ENCODE measurements around the gene ACO2. TPM values are rescaled to one million over a fixed set of nuclear protein-coding genes. Genes with fewer than 3 reads are reported as not detected.

The ACO2 gene
- total and polyA plus RNA-seq, 12 donors: 180 to 1,020 (median 893) TPM

- Histone ChIP-seq H3K27ac (peak within 1 kb of the TSS; percentile 98 to 100 (median 100)), H3K27me3 (no peaks in the 10 kb centered on the region), H3K36me3 (peaks cover 0 to 20% (median 0%) of the 10 kb centered on the region in 9 donors), H3K4me1 (peaks cover 4 to 38% (median 31%) of the 10 kb centered on the region in 9 donors), H3K4me3 (peak within 1 kb of the TSS; percentile 82 to 99 (median 96)), H3K9me3 (no peaks in the 10 kb centered on the region)
- peak in 1 of 9 donors; percentile 6 for TF ChIP-seq CTCF (IDR thresholded peaks at IDR 0.05)
- DNase-seq (peak; percentile 95 to 96), ATAC-seq (peak; percentile 63 to 81 (median 70))
- intact Hi-C loops (cut with DNase I): loop anchor here in 1 of 10 donors (2.0 kb wide), 1 partner anchor 36 kb away; no protein-coding TSS in a partner anchor
- WGBS, 2 donors: 0% methylated on average over 69 to 85 of the region's 85 CpGs
Observed at GRCh38 chr22:41446639-41447434, 22.1 kb upstream of the ACO2 start, which contains the start of gene TOB2. TSS of gene TOB2 (minus strand) at chr22:41446801. CDS start at chr22:41437345, 9,456 bp downstream.

GRCh38 chr22:41447435-41448188, 21.3 kb upstream of the ACO2 start:
- Histone ChIP-seq H3K36me3 (peaks cover 0 to 12% (median 0%) of the 10 kb centered on the region in 9 donors), H3K4me1 (peaks cover 2 to 30% (median 23%) of the 10 kb centered on the region in 9 donors), H3K9me3 (no peaks in the 10 kb centered on the region), H3K27me3 (no peaks in the 10 kb centered on the region), H3K27ac (peak overlapping the region; percentile 98 to 100 (median 100)), H3K4me3 (peak overlapping the region; percentile 61 to 99 (median 96))
- ATAC-seq (peak; percentile 18 to 54 (median 30)), DNase-seq (peak; percentile 79 to 82)
- intact Hi-C loops (cut with DNase I): loop anchor here in 5 of 10 donors (1.0 to 2.0 kb wide), 3 partner anchors 21 to 37 kb away; partner anchors contain the start of genes ACO2 (in 4 of the 5) and PHF5A (in 2 of the 5)
- WGBS, 2 donors: 0 to 1% methylated on average over 58 to 63 of the region's 63 CpGs
- no peak for TF ChIP-seq CTCF (IDR thresholded peaks at IDR 0.05)

GRCh38 chr22:41448189-41448808, 20.6 kb upstream of the ACO2 start:
- peak overlapping the region; percentile 98 to 100 (median 100) for H3K27ac ChIP-seq
- WGBS, 2 donors: 0 to 2% methylated on average over 28 of the region's 28 CpGs
- intact Hi-C loops (cut with DNase I): loop anchor here in 4 of 10 donors (1.0 to 2.0 kb wide), 2 partner anchors 21 kb away; partner anchors contain the start of genes ACO2 (in 4 of the 4) and PHF5A (in 2 of the 4)
- H3K9me3 ChIP-seq: no peaks in the 10 kb centered on the region
- H3K4me1 ChIP-seq: peaks cover 0 to 23% (median 16%) of the 10 kb centered on the region in 9 donors
- H3K4me3 ChIP-seq: peak overlapping the region; percentile 61 to 99 (median 96)
- no peaks in the 10 kb centered on the region for H3K27me3 ChIP-seq
- peaks cover 0 to 5% (median 0%) of the 10 kb centered on the region in 9 donors for H3K36me3 ChIP-seq
- DNase-seq (peak; percentile 93 to 98), ATAC-seq (peak; percentile 75 to 87 (median 81))
- TF ChIP-seq CTCF (IDR thresholded peaks at IDR 0.05): no peak
